ENCODE results near the gene GPR180.

The GPR180 gene

DNA sequence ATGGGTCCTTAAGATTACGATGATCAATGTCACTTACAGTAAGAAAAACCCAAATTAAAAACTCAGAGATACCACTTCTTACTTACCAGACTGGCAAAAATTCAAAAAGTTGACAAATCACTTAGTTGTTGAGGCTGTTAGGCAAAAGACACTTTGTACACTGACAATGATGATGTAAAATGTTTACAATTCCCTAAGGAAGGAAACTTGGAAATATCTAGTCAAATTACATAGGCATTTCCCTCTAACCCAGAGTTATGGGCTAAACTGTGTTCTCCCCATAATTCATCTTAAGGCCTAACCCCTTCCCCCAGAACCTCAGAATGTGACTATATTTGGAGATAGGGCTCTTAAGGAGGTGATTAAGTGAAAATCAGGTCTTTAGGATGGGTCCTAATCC, 17.7 kb upstream of the GPR180 start:
- TF ChIP-seq POLR2A (IDR thresholded peaks at IDR 0.05; ENCODE audit: low read depth, low read length) = no peak
- FAIRE-seq = peak; percentile 70
- no peak for DNase-seq (ENCODE audit: insufficient read length, low spot score)

DNA sequence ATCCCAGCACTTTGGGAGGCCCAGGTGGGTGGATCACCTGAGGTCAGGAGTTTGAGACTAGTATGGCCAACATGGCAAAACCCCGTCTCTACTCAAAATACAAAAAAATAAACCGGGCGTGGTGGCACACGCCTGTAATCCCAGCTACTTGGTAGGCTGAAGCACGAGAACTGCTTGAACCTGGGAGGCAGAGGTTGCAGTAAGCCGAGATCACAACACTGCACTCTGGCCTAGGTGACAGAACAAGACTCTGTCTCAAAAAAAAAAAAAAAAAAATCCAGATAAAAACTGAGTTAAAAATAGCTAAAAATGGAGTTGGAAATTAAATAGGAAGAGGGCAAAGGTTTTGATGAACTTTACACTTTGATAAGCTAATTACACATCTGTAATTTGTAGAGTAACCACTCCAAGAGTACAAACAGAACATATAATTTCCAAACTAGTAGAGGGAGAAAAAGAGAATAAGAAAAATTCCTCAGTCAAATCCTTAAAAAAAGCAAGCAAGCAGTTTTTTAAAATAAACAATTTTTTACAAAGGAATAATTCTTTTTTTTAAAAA, 16.0 kb upstream of the GPR180 start:
- TF ChIP-seq POLR2A (IDR thresholded peaks at IDR 0.05; ENCODE audit: low read depth, low read length) = no peak
- FAIRE-seq (no peak), DNase-seq (ENCODE audit: insufficient read length, low spot score) (no peak)

DNA sequence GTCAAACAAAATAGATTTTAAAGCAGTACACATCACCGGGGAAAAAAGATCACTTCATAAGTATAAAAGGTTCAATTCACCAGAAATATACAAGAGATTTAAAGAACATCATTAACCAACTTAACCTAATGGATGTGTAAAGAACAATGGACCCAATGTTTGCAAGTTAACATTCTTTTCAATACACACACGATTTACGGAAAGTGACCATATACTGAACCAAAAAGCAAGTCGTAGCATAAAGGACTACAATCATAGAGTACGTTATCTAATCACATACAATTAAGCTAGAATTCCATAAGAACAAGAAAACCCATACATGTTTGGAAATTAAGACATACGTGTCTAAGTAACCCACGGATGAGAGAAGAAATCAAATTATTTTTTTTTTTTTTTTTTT, 15.3 kb upstream of the GPR180 start:
- FAIRE-seq (peak; percentile 61), DNase-seq (ENCODE audit: insufficient read length, low spot score) (no peak)
- no peak for TF ChIP-seq POLR2A (IDR thresholded peaks at IDR 0.05; ENCODE audit: low read depth, low read length)

DNA sequence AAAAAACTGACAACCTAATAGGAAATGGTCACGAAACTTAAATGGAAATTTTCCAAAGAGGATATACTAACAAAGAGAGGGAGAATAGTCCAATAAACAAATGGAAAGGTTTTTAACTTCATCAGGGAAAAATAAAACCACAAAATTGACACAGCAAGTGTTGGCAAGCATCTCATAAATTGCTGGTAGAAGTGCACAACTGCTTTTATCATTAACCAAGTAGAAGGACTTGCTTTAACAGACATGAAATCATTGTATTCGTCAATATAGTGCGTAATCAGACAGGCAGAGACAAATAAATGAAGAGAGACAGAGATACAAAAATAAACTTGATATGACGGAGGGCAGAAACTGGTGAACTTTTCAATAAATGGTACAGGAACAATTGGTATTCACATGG, 13.1 kb upstream of the GPR180 start:
- peak; percentile 23 for FAIRE-seq
- DNase-seq (ENCODE audit: insufficient read length, low spot score) = no peak
- no peak for TF ChIP-seq POLR2A (IDR thresholded peaks at IDR 0.05; ENCODE audit: low read depth, low read length)

DNA sequence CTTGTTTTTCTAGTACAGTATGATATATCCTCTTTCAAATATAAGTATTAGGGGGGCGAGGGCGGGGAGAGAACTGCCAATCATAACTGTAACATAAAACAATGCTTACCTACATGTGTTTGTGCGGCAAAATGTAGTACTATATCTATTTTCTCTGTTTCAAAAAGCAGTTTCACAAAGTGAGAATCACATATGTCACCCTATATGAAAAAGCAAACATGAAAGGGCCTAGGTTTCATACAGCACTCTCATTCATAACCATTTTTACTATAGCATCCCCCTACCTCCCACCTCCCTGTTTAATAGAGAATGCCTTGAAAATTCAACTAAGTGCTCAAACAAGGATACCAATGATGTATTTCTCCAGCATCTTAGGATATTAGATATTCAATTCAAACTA, 10.9 kb upstream of the GPR180 start:
- no peak for FAIRE-seq
- TF ChIP-seq POLR2A (IDR thresholded peaks at IDR 0.05; ENCODE audit: low read depth, low read length) = no peak
- no peak for DNase-seq (ENCODE audit: insufficient read length, low spot score)

DNA sequence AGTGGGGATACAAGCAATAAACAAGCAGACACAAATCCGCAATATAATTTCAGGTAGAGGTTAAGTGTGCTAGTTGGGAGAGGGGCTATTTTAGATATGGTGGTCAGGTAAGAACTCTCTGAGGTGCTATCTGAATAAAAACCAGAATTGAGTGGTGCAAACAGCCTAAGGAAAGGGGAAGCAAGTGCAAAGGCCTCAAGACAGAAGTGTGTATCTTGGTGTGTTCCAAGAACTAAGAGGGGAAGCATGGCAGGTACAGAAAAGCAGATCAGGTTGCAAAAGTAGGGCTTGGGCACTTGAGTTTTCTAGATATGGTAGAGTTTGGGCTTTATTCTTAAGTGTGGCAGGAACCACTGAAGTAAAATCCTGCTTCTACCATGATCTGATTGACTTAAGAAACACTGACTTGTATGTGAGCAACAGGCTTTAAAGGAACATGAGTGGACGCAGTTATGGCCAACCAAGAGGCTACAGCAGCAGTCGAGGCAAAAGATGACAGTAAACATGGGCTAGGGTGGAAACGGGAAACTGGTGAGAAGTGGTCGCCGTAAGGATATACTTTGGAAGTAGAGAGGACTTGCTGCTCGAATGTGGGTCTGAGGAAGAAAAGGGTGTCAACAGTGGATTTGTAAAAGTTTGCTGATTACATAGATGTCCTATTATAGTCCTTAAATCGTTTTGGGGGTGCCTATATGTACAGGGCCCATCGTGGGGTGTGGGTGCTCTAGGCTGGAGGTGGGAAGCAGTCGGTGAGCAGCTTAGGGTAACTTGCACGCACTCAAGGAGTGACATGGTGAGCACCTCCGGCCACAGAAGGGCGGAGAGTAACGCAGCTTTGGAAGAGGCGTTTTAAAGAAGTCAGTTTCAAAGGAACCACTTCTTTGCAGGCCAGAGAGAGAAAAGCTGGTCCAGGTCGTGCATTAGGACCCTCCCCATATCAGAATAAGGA, 6.4 kb upstream of the GPR180 start:
- DNase-seq (ENCODE audit: insufficient read length, low spot score) (peak; percentile 18), FAIRE-seq (peak; percentile 33)
- TF ChIP-seq POLR2A (IDR thresholded peaks at IDR 0.05; ENCODE audit: low read depth, low read length) = no peak

DNA sequence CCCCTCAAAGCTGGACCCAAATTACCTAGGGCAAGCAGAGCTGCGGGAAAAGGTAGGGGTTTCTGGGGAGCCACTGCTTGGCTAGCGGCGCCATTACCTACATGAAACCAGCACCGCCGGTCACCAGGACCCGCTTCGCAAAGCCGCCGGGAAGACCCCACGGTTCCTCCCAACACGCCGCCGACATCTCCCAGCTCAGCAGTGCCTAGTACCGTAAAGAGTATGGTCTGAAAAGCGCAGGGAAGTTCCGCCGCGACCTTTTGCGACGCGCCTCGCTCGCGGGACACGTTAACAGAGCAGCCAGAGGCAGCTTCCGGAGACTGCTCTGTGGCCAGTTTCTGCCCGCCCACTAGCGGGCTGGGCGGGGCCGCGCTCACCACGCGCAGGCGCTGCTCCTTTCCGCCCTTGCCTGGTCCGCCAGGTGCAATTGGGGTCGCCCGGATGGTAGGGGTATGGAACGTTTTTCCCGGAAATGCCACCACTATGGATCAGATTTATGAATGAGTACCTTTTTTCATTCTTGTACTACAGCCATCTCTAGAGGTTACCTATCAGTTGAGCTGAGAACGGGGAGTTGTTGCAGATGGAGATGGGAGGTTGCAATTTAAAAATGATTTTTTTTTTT, 5.6 kb upstream of the GPR180 start, which contains the start of gene TGDS:
Gene TGDS, minus strand, starts transcription at position 203 of the 625 bp plus-strand sequence. Its CDS starts 16 bp downstream, at position 187.
- DNase-seq (ENCODE audit: insufficient read length, low spot score) (peak; percentile 93), FAIRE-seq (peak; percentile 98)
- TF ChIP-seq POLR2A (IDR thresholded peaks at IDR 0.05; ENCODE audit: low read depth, low read length) = peak; percentile 89

DNA sequence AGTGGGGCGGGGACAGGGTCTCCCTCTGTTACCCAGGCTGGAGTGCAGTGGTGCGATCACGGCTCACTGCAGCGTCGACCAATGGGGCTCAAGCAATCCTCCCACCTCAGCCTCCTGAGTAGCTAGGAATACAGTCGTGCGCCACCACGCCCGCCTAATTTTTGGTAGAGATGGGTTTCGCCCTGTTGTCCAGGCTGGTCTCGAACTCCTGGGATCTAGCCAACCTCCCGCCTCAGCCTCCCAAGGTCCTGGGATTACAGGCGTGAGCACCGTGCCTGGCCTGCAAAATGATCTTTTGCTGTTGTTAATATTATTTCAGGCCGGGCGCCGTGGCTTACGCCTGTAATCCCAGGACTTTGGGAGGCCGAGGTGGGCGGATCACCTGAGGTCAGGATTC, 5.1 kb upstream of the GPR180 start:
- DNase-seq (ENCODE audit: insufficient read length, low spot score) = no peak
- no peak for TF ChIP-seq POLR2A (IDR thresholded peaks at IDR 0.05; ENCODE audit: low read depth, low read length)
- FAIRE-seq = no peak

DNA sequence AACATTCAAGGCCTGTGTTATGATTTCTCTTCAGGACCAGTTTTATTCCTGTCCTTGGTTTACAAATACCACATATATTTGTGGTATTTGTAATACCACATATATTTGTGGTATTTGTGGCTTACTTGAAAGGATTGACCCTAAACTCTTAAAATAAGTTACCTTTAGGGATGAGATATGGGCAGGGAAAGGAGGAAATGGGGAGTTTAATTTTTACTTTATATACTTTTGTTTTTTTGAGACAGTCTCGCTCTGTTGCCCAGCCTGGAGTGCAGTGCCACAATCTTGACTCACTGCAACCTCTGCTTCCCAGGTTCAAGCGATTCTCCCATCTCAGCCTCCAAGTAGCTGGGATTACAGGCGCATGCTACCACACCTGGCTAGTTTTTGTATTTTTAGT, 3.4 kb upstream of the GPR180 start:
- no peak for TF ChIP-seq POLR2A (IDR thresholded peaks at IDR 0.05; ENCODE audit: low read depth, low read length)
- no peak for FAIRE-seq
- DNase-seq (ENCODE audit: insufficient read length, low spot score) = no peak

DNA sequence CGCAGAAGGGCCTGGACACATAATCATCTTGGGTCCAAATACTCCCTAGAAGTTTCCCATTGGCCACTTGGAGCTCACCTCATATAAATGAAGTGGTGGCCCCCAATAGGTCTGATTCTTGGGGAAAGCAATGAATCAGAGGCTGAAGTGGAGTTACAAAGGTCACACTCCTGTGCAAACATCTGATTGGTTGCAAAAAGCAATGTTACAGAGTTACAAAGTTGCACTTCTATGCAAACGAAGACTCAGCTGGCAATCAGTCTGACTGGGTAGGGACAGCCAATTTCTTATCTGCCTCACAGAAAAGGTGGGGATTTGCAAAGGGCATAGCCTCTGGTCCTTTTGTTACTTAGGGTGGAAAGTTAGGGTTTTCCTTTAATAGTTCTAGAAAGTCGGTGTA, 1.8 kb upstream of the GPR180 start:
- FAIRE-seq = no peak
- DNase-seq (ENCODE audit: insufficient read length, low spot score) = no peak
- TF ChIP-seq POLR2A (IDR thresholded peaks at IDR 0.05; ENCODE audit: low read depth, low read length) = no peak

DNA sequence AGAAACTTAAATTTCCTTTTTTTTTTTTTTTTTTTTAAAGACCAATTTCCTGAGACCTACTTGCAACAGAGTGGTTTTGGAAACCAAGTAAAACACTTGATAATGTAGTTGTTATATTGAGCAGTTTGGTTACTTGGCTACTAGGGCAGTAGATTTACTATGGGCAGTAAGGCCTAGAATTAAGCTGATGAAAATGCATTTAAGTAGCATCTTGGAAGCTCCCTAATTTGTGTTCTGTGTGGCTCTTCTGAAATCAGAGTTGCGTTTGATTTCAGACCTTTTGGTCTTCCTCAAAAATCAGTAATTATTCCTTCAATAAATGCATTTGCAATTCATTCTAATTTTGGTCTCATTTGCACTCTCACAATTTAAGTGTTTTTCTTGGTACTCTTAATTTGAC, 810 bp downstream of the GPR180 start:
- no peak for TF ChIP-seq POLR2A (IDR thresholded peaks at IDR 0.05; ENCODE audit: low read depth, low read length)
- FAIRE-seq = peak; percentile 20
- DNase-seq (ENCODE audit: insufficient read length, low spot score) = no peak

DNA sequence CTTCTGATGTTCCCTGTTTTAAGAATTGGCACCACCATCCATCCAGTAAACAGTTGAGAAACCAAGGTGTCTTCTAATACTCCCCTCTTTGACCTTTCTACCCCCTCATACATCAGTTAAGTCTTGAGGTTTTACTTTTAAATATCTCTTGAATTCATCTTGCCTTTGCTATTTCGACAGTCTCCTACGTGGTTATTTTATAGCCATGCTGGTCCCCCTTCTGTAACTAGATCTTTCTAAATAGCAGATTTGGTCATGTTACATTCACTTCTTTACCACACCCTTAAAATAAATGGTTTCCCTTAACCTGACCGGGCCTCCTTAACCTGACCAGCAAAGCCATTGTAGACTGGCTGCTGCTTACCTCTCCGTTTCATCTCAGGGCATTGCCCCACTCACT, 5.4 kb downstream of the GPR180 start:
- DNase-seq (ENCODE audit: insufficient read length, low spot score) (no peak), FAIRE-seq (peak; percentile 60)
- TF ChIP-seq POLR2A (IDR thresholded peaks at IDR 0.05; ENCODE audit: low read depth, low read length) = no peak

DNA sequence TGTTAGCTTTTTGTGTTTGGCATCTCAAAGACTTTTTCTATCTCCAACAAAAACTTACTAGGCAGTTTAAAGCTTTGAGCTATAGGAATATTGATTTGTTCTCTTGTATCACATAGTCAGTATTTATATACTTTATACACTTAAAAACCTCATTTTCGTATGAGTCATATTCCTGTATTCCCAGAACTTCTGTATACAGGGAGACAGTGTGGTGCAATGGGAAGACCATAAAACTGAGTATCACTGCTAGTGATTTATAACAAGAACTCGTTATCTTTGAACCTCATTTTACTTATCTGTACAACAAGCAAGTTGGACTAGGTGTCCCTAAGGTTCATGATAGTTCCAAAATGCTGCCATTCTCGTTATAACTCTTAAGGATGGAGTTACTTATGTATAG, 6.3 kb downstream of the GPR180 start:
- FAIRE-seq = peak; percentile 41
- no peak for TF ChIP-seq POLR2A (IDR thresholded peaks at IDR 0.05; ENCODE audit: low read depth, low read length)

DNA sequence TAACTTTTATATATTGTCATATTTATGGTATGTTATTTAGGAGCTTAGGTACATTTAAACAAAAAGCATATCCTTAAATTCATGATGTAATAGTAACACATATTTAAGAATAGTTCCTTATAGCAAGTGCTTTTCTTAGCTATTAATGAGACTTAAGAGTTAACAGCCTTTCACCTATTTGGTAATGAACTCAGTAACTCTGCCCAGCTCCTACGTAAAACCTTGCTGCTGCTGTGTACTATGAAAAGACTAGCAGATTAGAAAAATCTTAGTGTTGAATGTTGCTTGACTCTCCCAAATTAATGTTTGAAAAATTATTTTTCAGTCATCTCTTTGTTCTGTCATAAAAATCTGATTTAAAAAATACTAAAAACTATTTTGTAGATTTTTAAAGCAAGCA, 6.9 kb downstream of the GPR180 start:
- TF ChIP-seq POLR2A (IDR thresholded peaks at IDR 0.05; ENCODE audit: low read depth, low read length) = no peak
- FAIRE-seq = no peak

More for the DNA sequence above, 6.3 kb downstream of the GPR180 start:
- no peak for DNase-seq (ENCODE audit: insufficient read length, low spot score)

More for the DNA sequence above, 6.9 kb downstream of the GPR180 start:
- no peak for DNase-seq (ENCODE audit: insufficient read length, low spot score)
